A673 (cell line): Measurements from ENCODE around the gene KRT28.

Source experiments
- CTCF ChIP-seq: fragments of 300-800, 200-600 bp; sonication (generic); conservative IDR thresholded peaks from 2 replicates; pipeline ENCODE4 v1.5.1; 2017; ENCODE audit warnings: low read depth, mild to moderate bottlenecking, antibody characterized with exemption, low read length, moderate library complexity, mixed read lengths
- EZH2 ChIP-seq: fragments of 200-600 bp; sonication (generic); IDR thresholded peaks from 2 replicates; pipeline ENCODE4 v1.6.1; 2017; ENCODE audit warnings: borderline replicate concordance, low read depth, mild to moderate bottlenecking, mixed read lengths, antibody characterized with exemption, low read length; ENCODE audit not compliant: poor library complexity, severe bottlenecking

- no peak for TF ChIP-seq EZH2
- TF ChIP-seq CTCF: no peak
Observed at GRCh38 chr17:40794466-40794865, 5.3 kb downstream of the KRT28 start.
